Right renal cortex interstitium (tissue), 3 donors: ENCODE data around the gene WFIKKN1. TPM values are rescaled to one million over a fixed set of nuclear protein-coding genes. Genes with fewer than 3 reads are reported as not detected.
"Not testable (repeated sequence)": the region's sequence is repeated elsewhere in the genome, so short reads cannot be mapped to it uniquely, and the experiment has no call there.

ENCODE experiments used
- DNase-seq, 3 donors: peaks; one replicate each; pipeline ENCODE4 v3.0.0-alpha.2; 2013; ENCODE audit warnings: low read depth in 3 of 3, low spot score in 2 of 3
- polyA plus RNA-seq, 3 donors: library from polyadenylated mRNA; unstranded; fragments of 120-200 nt; gene quantifications; one replicate each; pipeline ENCODE4 v1.2.1, GENCODE V29; 2013; ENCODE audit not compliant: insufficient read length in 3 of 3

Gene WFIKKN1
- polyA plus RNA-seq, 3 donors = 0.82 to 1.2 (median 0.94) TPM

- no peak for DNase-seq
Measured at GRCh38 chr16:593807-594206, 37.0 kb upstream of the WFIKKN1 start.

- no peak for DNase-seq
Measured at GRCh38 chr16:595094-595528, 35.7 kb upstream of the WFIKKN1 start.

- no peak for DNase-seq
Measured at GRCh38 chr16:595942-596735, 34.6 kb upstream of the WFIKKN1 start.

- DNase-seq = no peak
Measured at GRCh38 chr16:596736-597060, 34.1 kb upstream of the WFIKKN1 start.

GRCh38 chr16:597655-598054 lies 33.1 kb upstream of the WFIKKN1 start:
- DNase-seq = not testable (repeated sequence)

- DNase-seq = no peak
Measured at GRCh38 chr16:598823-599739, 31.7 kb upstream of the WFIKKN1 start.

- no peak for DNase-seq
Measured at GRCh38 chr16:600781-601180, 30.0 kb upstream of the WFIKKN1 start.

GRCh38 chr16:603933-604332 lies 26.9 kb upstream of the WFIKKN1 start:
- DNase-seq = no peak

- no peak for DNase-seq
Measured at GRCh38 chr16:606656-607307, 24.0 kb upstream of the WFIKKN1 start.

- DNase-seq = no peak
Measured at GRCh38 chr16:608019-608418, 22.8 kb upstream of the WFIKKN1 start.

GRCh38 chr16:609316-609715 lies 21.5 kb upstream of the WFIKKN1 start:
- DNase-seq = no peak

- no peak for DNase-seq
Measured at GRCh38 chr16:609984-610383, 20.8 kb upstream of the WFIKKN1 start.

- DNase-seq = no peak
Measured at GRCh38 chr16:610513-611381, 20.0 kb upstream of the WFIKKN1 start.

GRCh38 chr16:615122-615521 lies 15.7 kb upstream of the WFIKKN1 start:
- DNase-seq = no peak

- no peak for DNase-seq
Measured at GRCh38 chr16:616733-617586, 13.8 kb upstream of the WFIKKN1 start.

GRCh38 chr16:617855-618254 lies 12.9 kb upstream of the WFIKKN1 start:
- no peak for DNase-seq

GRCh38 chr16:619476-620100 lies 11.2 kb upstream of the WFIKKN1 start:
- DNase-seq = no peak

- no peak for DNase-seq
Measured at GRCh38 chr16:620700-621525, 9.9 kb upstream of the WFIKKN1 start.
